DOHH2 (cell line): Measurements from ENCODE around the gene BLOC1S5.

Experiments used
- EZH2phosphoT487 ChIP-seq: fragments of 200-600 bp; sonication (generic); IDR thresholded peaks from 2 replicates; pipeline ENCODE4 v1.6.1; 2017; ENCODE audit warnings: borderline replicate concordance, mild to moderate bottlenecking, antibody characterized with exemption, low read length, moderate library complexity, mixed read lengths
- TF ChIP-seq, protein P1 (sequence below): fragments of 200-600 bp; sonication (generic); IDR thresholded peaks from one replicate; pipeline ENCODE4 v1.5.1; 2014; ENCODE audit warnings: antibody characterized with exemption, mild to moderate bottlenecking, low read depth, low read length; ENCODE audit not compliant: poor library complexity, severe bottlenecking

DNA sequence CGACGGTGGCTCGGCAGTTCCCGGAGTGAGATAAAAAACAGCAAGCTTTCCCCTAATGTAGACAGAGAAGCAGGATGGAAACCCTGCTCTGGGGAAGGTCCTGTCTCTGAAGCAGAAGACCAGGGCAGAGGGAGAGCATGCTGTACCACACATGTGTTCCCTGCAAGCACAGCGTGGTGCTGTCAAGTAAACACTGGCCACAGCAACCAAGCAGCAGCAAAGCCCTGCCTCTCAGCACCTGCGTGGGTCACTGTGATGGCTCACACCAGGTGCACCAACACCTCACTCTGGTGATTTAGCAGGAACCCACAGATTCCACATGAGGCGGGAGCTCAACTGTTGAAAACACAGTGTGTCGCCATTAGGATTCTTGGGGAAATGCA is 88.4 kb downstream of the BLOC1S5 start:
- TF ChIP-seq, protein P1, sequence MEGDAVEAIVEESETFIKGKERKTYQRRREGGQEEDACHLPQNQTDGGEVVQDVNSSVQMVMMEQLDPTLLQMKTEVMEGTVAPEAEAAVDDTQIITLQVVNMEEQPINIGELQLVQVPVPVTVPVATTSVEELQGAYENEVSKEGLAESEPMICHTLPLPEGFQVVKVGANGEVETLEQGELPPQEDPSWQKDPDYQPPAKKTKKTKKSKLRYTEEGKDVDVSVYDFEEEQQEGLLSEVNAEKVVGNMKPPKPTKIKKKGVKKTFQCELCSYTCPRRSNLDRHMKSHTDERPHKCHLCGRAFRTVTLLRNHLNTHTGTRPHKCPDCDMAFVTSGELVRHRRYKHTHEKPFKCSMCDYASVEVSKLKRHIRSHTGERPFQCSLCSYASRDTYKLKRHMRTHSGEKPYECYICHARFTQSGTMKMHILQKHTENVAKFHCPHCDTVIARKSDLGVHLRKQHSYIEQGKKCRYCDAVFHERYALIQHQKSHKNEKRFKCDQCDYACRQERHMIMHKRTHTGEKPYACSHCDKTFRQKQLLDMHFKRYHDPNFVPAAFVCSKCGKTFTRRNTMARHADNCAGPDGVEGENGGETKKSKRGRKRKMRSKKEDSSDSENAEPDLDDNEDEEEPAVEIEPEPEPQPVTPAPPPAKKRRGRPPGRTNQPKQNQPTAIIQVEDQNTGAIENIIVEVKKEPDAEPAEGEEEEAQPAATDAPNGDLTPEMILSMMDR = no peak
- no peak for TF ChIP-seq EZH2phosphoT487
